ENCODE data around the gene MAP3K8. TPM values are rescaled to one million over a fixed set of nuclear protein-coding genes. Genes with fewer than 3 reads are reported as not detected.

The MAP3K8 gene
- total RNA-seq, 1 donor from 2014 or later: 160 TPM

- Mint-ChIP-seq H3K27ac (no peak overlapping the region), H3K9me3 (peaks cover 5% of the 10 kb centered on the region), H3K4me1 (peaks cover 27% of the 10 kb centered on the region), H3K36me3 (ENCODE audit: low read depth) (no peaks in the 10 kb centered on the region), H3K4me3 (no peak overlapping the region), H3K27me3 (no peaks in the 10 kb centered on the region)
- ATAC-seq (ENCODE audit: low read depth): no peak
- DNase-seq: no peak
- intact Hi-C loops (cut with micrococcal nuclease): no loop called here
- POLR2A ChIA-PET: interaction anchor here (0.8 kb wide), 1 partner anchor 20 kb away, joined by 5 read pairs; no protein-coding TSS in a partner anchor
- CTCF ChIA-PET: no interaction called here
- TF ChIP-seq CTCF (IDR thresholded peaks at IDR 0.05): no peak
Measured at GRCh38 chr10:30481603-30482002, 47.6 kb downstream of the MAP3K8 start.

- TF ChIP-seq CTCF (IDR thresholded peaks at IDR 0.05): no peak
- ATAC-seq (ENCODE audit: low read depth) (peak; percentile 70), DNase-seq (no peak)
- H3K9me3 Mint-ChIP-seq: no peaks in the 10 kb centered on the region
- H3K4me1 Mint-ChIP-seq: peaks cover 63% of the 10 kb centered on the region
- CTCF ChIA-PET: interaction anchor here (0.8 to 1.7 kb wide), 3 partner anchors 10 to 45 kb away, joined by 3 to 5 read pairs (median 4); no protein-coding TSS in a partner anchor
- no peaks in the 10 kb centered on the region for H3K36me3 Mint-ChIP-seq (ENCODE audit: low read depth)
- POLR2A ChIA-PET: interaction anchor here (0.6 to 3.9 kb wide), 13 partner anchors 10 to 95 kb away, joined by 3 to 21 read pairs (median 4); partner anchors contain the start of gene MAP3K8
- H3K27me3 Mint-ChIP-seq: no peaks in the 10 kb centered on the region
- H3K4me3 Mint-ChIP-seq: peak overlapping the region; percentile 66
- intact Hi-C loops (cut with micrococcal nuclease): loop anchor here (2.0 kb wide), 2 partner anchors 14 to 44 kb away; no protein-coding TSS in a partner anchor
- H3K27ac Mint-ChIP-seq: peak overlapping the region; percentile 89
Measured at GRCh38 chr10:30488316-30488715, 54.3 kb downstream of the MAP3K8 start.

GRCh38 chr10:30489346-30489745 is 55.4 kb downstream of the MAP3K8 start:
- ChIA-PET CTCF (interaction anchor here (0.8 to 1.7 kb wide), 3 partner anchors 22 to 52 kb away, joined by 4 read pairs; no protein-coding TSS in a partner anchor), POLR2A (interaction anchor here (0.6 to 3.9 kb wide), 7 partner anchors 9 to 60 kb away, joined by 3 to 21 read pairs (median 9); partner anchors contain the start of gene MAP3K8)
- Mint-ChIP-seq H3K9me3 (no peaks in the 10 kb centered on the region), H3K4me3 (peak overlapping the region; percentile 66), H3K4me1 (peaks cover 73% of the 10 kb centered on the region), H3K36me3 (ENCODE audit: low read depth) (no peaks in the 10 kb centered on the region), H3K27ac (peak overlapping the region; percentile 89), H3K27me3 (no peaks in the 10 kb centered on the region)
- DNase-seq (no peak), ATAC-seq (ENCODE audit: low read depth) (no peak)
- TF ChIP-seq CTCF (IDR thresholded peaks at IDR 0.05): no peak
- intact Hi-C loops (cut with micrococcal nuclease): loop anchor here (2.0 kb wide), 2 partner anchors 13 to 45 kb away; no protein-coding TSS in a partner anchor

GRCh38 chr10:30490289-30491000 is 56.5 kb downstream of the MAP3K8 start:
- H3K36me3 Mint-ChIP-seq (ENCODE audit: low read depth): no peaks in the 10 kb centered on the region
- ATAC-seq (ENCODE audit: low read depth) (no peak), DNase-seq (no peak)
- no peaks in the 10 kb centered on the region for H3K9me3 Mint-ChIP-seq
- ChIA-PET POLR2A (interaction anchor here (1.6 to 3.9 kb wide), 4 partner anchors 16 to 57 kb away, joined by 4 to 23 read pairs (median 19); partner anchors contain the start of gene MAP3K8), CTCF (interaction anchor here (1.6 kb wide), 1 partner anchor 76 kb away, joined by 4 read pairs; no protein-coding TSS in a partner anchor)
- intact Hi-C loops (cut with micrococcal nuclease): loop anchor here (5.0 kb wide), 1 partner anchor 33 kb away; no protein-coding TSS in a partner anchor
- no peak for TF ChIP-seq CTCF (IDR thresholded peaks at IDR 0.05)
- H3K4me1 Mint-ChIP-seq: peaks cover 83% of the 10 kb centered on the region
- no peaks in the 10 kb centered on the region for H3K27me3 Mint-ChIP-seq
- H3K27ac Mint-ChIP-seq: peak overlapping the region; percentile 86
- H3K4me3 Mint-ChIP-seq: peak overlapping the region; percentile 52

Measured in activated B cell treated with CpG ODN at 0.5 μM for 24 hours (primary cell).